HCT116 (cell line): ENCODE data around the gene TYW5. TPM values are rescaled to one million over a fixed set of nuclear protein-coding genes. Genes with fewer than 3 reads are reported as not detected.

Experiments
- ATAC-seq: fragments of 200-7000 bp; cut with Tn5 transposase; 2 replicates; pipeline ENCODE4 v1.9.1; 2020; ENCODE audit warnings: mild to moderate bottlenecking, moderate library complexity
- BruUV-seq: library from RNA; stranded (reverse); fragments of 400-500 nt; replicated peaks from 2 replicates; lab custom pipeline; 2021; lab: Mats Ljungman, UMichigan
- CTCF ChIA-PET: fragments of 300-600 bp; sonication (Branson Sonifier 250); formaldehyde crosslinking; loops from one replicate; lab custom pipeline; 2021; ENCODE audit warnings: antibody characterized with exemption; lab: Charles Lee
- POLR2A ChIA-PET: fragments of 300-600, 350-600 bp; sonication (Branson Sonifier 250); formaldehyde crosslinking; loops from one replicate; lab custom pipeline; 2021; ENCODE audit warnings: antibody characterized with exemption; lab: Charles Lee
- RAD21 ChIA-PET, 2 experiments: fragments of 300-600 bp; sonication (Branson Sonifier 250); formaldehyde crosslinking; loops; one replicate each; lab custom pipeline; 2023; ENCODE audit warnings: low total read pairs in 2 of 2; ENCODE audit not compliant: uncharacterized antibody in 2 of 2, unreplicated experiment in 2 of 2, low non-redundant PET in 1 of 2; lab: Charles Lee
- DNase-seq: peaks from one replicate; pipeline ENCODE4 v3.0.0-alpha.2; 2010; ENCODE audit warnings: low read depth, low spot score
- H2AFZ ChIP-seq: fragments of 200-600 bp; shearing (Covaris generic), sonication (generic); 2 replicates; pipeline ENCODE4 v1.6.1; 2017; ENCODE audit warnings: low read depth, mixed run types, mixed read lengths, antibody characterized with exemption, low read length; ENCODE audit not compliant: poor library complexity, severe bottlenecking
- H3K27ac ChIP-seq: 2 replicates; pipeline ENCODE4 v1.5.1; 2012; ENCODE audit warnings: low read depth, low read length
- H3K27me3 ChIP-seq: fragments of 200-600 bp; sonication (generic); 2 replicates; pipeline ENCODE4 v1.6.1; 2016; ENCODE audit warnings: mixed run types, low read length, mixed read lengths; ENCODE audit not compliant: insufficient read depth
- H3K36me3 ChIP-seq, 2 experiments: fragments of 200-500 bp in 1 of 2; fragments of 200-600 bp in 1 of 2; sonication (Bioruptor generic) in 1 of 2; sonication (generic) in 1 of 2; 2 replicates each; pipeline versions ENCODE4 v1.5.1 to v1.6.1; 2014 to 2016; ENCODE audit warnings: low read length in 2 of 2, inconsistent platforms in 1 of 2, mixed read lengths in 1 of 2, mixed run types in 1 of 2; ENCODE audit not compliant: insufficient read depth in 2 of 2, control insufficient read depth in 1 of 2
- H3K4me1 ChIP-seq, 2 experiments: fragments of 200-600 bp in 1 of 2; sonication (generic) in 1 of 2; 2 replicates each; pipeline versions ENCODE4 v1.5.1 to v1.6.1; 2012 to 2017; ENCODE audit warnings: low read length in 2 of 2, inconsistent platforms in 1 of 2, mild to moderate bottlenecking in 1 of 2, mixed read lengths in 1 of 2, mixed run types in 1 of 2, moderate library complexity in 1 of 2; ENCODE audit not compliant: insufficient read depth in 2 of 2, control insufficient read depth in 1 of 2
- H3K4me2 ChIP-seq: fragments of 200-600 bp; sonication (generic); 2 replicates; pipeline ENCODE4 v1.6.1; 2017; ENCODE audit warnings: mixed run types, low read length, mixed read lengths
- H3K4me3 ChIP-seq, 2 experiments: fragments of 200-600 bp in 1 of 2; sonication (generic) in 1 of 2; replicated peaks in 1 of 2; 2 replicates each; pipeline ENCODE4 v1.5.1; 2011 to 2016; ENCODE audit warnings: low read length in 2 of 2, control low read depth in 1 of 2, low read depth in 1 of 2, mild to moderate bottlenecking in 1 of 2, mixed read lengths in 1 of 2, mixed run types in 1 of 2
- H3K79me2 ChIP-seq: fragments of 200-600 bp; sonication (generic); 2 replicates; pipeline ENCODE4 v1.6.1; 2017; ENCODE audit warnings: mild to moderate bottlenecking, mixed run types, low read length, moderate library complexity, mixed read lengths; ENCODE audit not compliant: insufficient read depth
- H3K9ac ChIP-seq: fragments of 200-600 bp; sonication (generic); 2 replicates; pipeline ENCODE4 v1.6.1; 2016; ENCODE audit warnings: low read length, mixed read lengths
- H3K9me2 ChIP-seq: fragments of 200-600 bp; sonication (generic), shearing (Covaris generic); 2 replicates; pipeline ENCODE4 v1.6.1; 2017; ENCODE audit warnings: mixed run types, mild to moderate bottlenecking, moderate library complexity; ENCODE audit not compliant: insufficient read depth
- H3K9me3 ChIP-seq, 2 experiments: fragments of 200-500 bp in 1 of 2; fragments of 200-600 bp in 1 of 2; sonication (Bioruptor generic) in 1 of 2; sonication (generic) in 1 of 2; 2 replicates each; pipeline ENCODE4 v1.6.1; 2014 to 2017; ENCODE audit warnings: low read length in 2 of 2, mixed read lengths in 2 of 2, inconsistent platforms in 1 of 2, low read depth in 1 of 2, mild to moderate bottlenecking in 1 of 2, mixed run types in 1 of 2, moderate library complexity in 1 of 2; ENCODE audit not compliant: control insufficient read depth in 1 of 2, insufficient read depth in 1 of 2
- H4K20me1 ChIP-seq: fragments of 200-600 bp; sonication (generic), shearing (Covaris generic); 2 replicates; pipeline ENCODE4 v1.6.1; 2017; ENCODE audit warnings: mixed run types, mild to moderate bottlenecking, moderate library complexity; ENCODE audit not compliant: insufficient read depth
- CBX3 ChIP-seq: IDR thresholded peaks from 2 replicates; pipeline ENCODE4 v1.6.1; 2012; ENCODE audit warnings: low read depth
- CEBPB ChIP-seq: IDR thresholded peaks from 2 replicates; pipeline ENCODE4 v1.6.1; 2012; ENCODE audit warnings: low read depth
- EGR1 ChIP-seq: IDR thresholded peaks from 2 replicates; pipeline ENCODE4 v1.6.1; 2012; ENCODE audit warnings: low read depth
- ELF1 ChIP-seq: IDR thresholded peaks from 2 replicates; pipeline ENCODE4 v1.6.1; 2012; ENCODE audit warnings: low read depth, borderline replicate concordance
- EZH2 ChIP-seq: fragments of 200-600 bp; sonication (generic); IDR thresholded peaks from 2 replicates; pipeline ENCODE4 v1.6.1; 2017; ENCODE audit warnings: antibody characterized with exemption, mixed run types
- EZH2phosphoT487 ChIP-seq: fragments of 200-600 bp; IDR thresholded peaks from 2 replicates; pipeline ENCODE4 v1.6.1; 2018; ENCODE audit warnings: antibody characterized with exemption, borderline replicate concordance
- FOSL1 ChIP-seq: IDR thresholded peaks from 2 replicates; pipeline ENCODE4 v1.6.1; 2012; ENCODE audit warnings: low read depth
- JUND ChIP-seq: IDR thresholded peaks from 2 replicates; pipeline ENCODE4 v1.6.1; 2012
- POLR2A ChIP-seq: IDR thresholded peaks from 2 replicates; pipeline ENCODE4 v1.7.0; 2011; ENCODE audit warnings: borderline replicate concordance; ENCODE audit not compliant: insufficient read depth, insufficient read length; ENCODE audit errors: extremely low read depth
- POLR2AphosphoS5 ChIP-seq: IDR thresholded peaks from 2 replicates; pipeline ENCODE4 v1.6.1; 2011; ENCODE audit warnings: mild to moderate bottlenecking, low read depth, low read length, moderate library complexity
- RAD21 ChIP-seq: IDR thresholded peaks from 2 replicates; pipeline ENCODE4 v1.6.1; 2012; ENCODE audit warnings: low read depth, mild to moderate bottlenecking
- SIN3A ChIP-seq: IDR thresholded peaks from 2 replicates; pipeline ENCODE4 v1.6.1; 2012; ENCODE audit warnings: low read depth
- SP1 ChIP-seq: IDR thresholded peaks from 2 replicates; pipeline ENCODE4 v1.6.1; 2012; ENCODE audit warnings: low read depth
- SRF ChIP-seq: IDR thresholded peaks from 2 replicates; pipeline ENCODE4 v1.6.1; 2012; ENCODE audit warnings: low read depth
- TCF7L2 ChIP-seq: IDR thresholded peaks from 2 replicates; pipeline ENCODE4 v1.7.0; 2011; ENCODE audit warnings: borderline replicate concordance, inconsistent platforms; ENCODE audit not compliant: insufficient read depth, insufficient read length; ENCODE audit errors: extremely low read depth
- YY1 ChIP-seq: IDR thresholded peaks from 2 replicates; pipeline ENCODE4 v1.6.1; 2011; ENCODE audit warnings: low read length, low read depth, moderate library complexity, mild to moderate bottlenecking; ENCODE audit not compliant: insufficient replicate concordance; ENCODE audit errors: extremely low read depth
- ZFX ChIP-seq: fragments of 450-650 bp; IDR thresholded peaks from 2 replicates; pipeline ENCODE4 v1.6.1; 2017
- ZNF274 ChIP-seq: fragments of 200-500 bp; sonication (Bioruptor generic); IDR thresholded peaks from 2 replicates; pipeline ENCODE4 v1.6.1; 2014; ENCODE audit warnings: mild to moderate bottlenecking, low read depth, low read length, inconsistent platforms
- intact Hi-C: fragments of 100-400 bp; cut with micrococcal nuclease; formaldehyde crosslinking; loops from 2 replicates; pipeline ENCODE4 v1.10.0; 2022
- total RNA-seq: library from RNA; stranded (reverse); gene quantifications from one replicate; pipeline ENCODE4 v1.2.1, GENCODE V29; 2021; ENCODE audit not compliant: unreplicated experiment
- TF ChIP-seq, protein P1 (sequence below): IDR thresholded peaks from 2 replicates; pipeline ENCODE4 v1.6.1; 2012
- TF ChIP-seq, protein P2 (sequence below), 3 experiments: fragments of 200-600 bp in 1 of 3; sonication (generic) in 1 of 3; IDR thresholded peaks in 2 of 3; conservative IDR thresholded peaks in 1 of 3; 2 replicates each; pipeline ENCODE4 v1.5.1; 2012 to 2017; ENCODE audit warnings: low read depth in 2 of 3, low read length in 2 of 3, antibody characterized with exemption in 1 of 3, borderline replicate concordance in 1 of 3, control low read depth in 1 of 3, mild to moderate bottlenecking in 1 of 3, mixed read lengths in 1 of 3, mixed run types in 1 of 3, moderate library complexity in 1 of 3; ENCODE audit not compliant: insufficient read depth in 1 of 3
- TF ChIP-seq, protein P3 (sequence below): IDR thresholded peaks from 2 replicates; pipeline ENCODE4 v1.6.1; 2012
- TF ChIP-seq, protein P4 (sequence below): IDR thresholded peaks from 2 replicates; pipeline ENCODE4 v1.6.1; 2011; ENCODE audit warnings: mild to moderate bottlenecking, low read length, moderate library complexity; ENCODE audit not compliant: insufficient replicate concordance; ENCODE audit errors: extremely low read depth

Gene TYW5
- total RNA-seq, 1 experiment from 2014 or later: 7.7 TPM

DNA sequence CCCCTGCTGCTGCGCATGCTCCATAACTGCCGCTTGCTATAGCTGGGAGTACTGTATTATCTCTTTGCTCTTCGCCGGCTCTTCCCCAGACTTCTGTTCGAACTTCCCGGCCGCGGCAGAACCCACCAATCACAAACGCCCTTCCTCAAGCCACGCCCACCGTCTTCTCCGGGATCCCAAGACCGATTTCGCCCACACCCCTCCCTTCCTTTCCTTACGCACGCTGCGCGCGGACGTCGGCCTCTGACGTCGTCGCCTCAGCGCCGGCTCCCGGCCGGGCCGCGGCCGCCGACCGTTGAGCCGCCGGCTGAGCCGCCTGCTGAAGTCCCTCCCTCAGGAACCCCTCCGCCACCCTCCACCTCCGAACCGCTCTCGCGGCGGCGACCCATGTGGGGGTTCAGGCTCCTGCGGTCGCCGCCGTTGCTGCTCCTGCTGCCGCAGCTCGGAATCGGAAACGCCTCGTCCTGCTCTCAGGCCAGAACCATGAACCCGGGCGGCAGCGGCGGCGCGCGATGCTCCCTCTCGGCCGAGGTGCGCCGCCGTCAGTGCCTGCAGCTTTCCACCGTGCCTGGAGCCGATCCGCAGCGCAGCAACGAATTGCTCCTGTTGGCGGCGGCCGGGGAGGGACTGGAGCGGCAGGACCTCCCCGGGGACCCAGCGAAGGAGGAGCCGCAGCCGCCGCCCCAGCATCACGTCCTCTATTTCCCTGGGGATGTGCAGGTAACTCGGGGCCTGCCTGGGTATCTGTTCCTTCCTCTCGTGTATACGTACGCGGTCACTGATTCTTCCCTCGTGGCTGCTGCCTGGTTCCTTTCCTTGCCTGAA lies 44.0 kb downstream of the TYW5 start, which contains the start of gene C2orf69:
Gene C2orf69 (plus strand): TSS at position 242 of the 825 bp plus-strand sequence. CDS start 146 bp downstream, at position 388.
- RAD21 ChIA-PET: no interaction called here
- peak; percentile 93 for ATAC-seq
- Histone ChIP-seq H3K27me3 (no peaks in the 10 kb centered on the region), H2AFZ (peak within 1 kb of the TSS; percentile 85), H3K79me2 (peaks cover 47% of the 10 kb centered on the region), H3K4me2 (peak within 1 kb of the TSS; percentile 81), H3K9ac (peak within 1 kb of the TSS; percentile 88), H3K27ac (peak within 1 kb of the TSS; percentile 88), H3K4me1 (peaks cover 0 to 15% of the 10 kb centered on the region in 2 experiments; a peak in 3 of 4 replicates), H4K20me1 (peaks cover 6% of the 10 kb centered on the region; the same call in 1 of the 2 replicates), H3K9me3 (no peaks in the 10 kb centered on the region), H3K9me2 (no peaks in the 10 kb centered on the region), H3K4me3 (peak within 1 kb of the TSS; percentile 85 to 87), H3K36me3 (peaks cover 5 to 16% of the 10 kb centered on the region in 2 experiments; a peak in 2 of 4 replicates)
- CTCF ChIA-PET: no interaction called here
- no TSS peak for BruUV-seq
- POLR2A ChIA-PET: no interaction called here
- intact Hi-C loops: no loop called here
- DNase-seq: peak; percentile 99
- TF ChIP-seq, protein P1, sequence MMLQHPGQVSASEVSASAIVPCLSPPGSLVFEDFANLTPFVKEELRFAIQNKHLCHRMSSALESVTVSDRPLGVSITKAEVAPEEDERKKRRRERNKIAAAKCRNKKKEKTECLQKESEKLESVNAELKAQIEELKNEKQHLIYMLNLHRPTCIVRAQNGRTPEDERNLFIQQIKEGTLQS: no peak
- TF ChIP-seq FOSL1: no peak
- peak; percentile 75 for TF ChIP-seq POLR2A
- no peak for TF ChIP-seq JUND
- peak; percentile 91 for TF ChIP-seq POLR2AphosphoS5
- peak; percentile 55; the same call in 1 of the 2 replicates for TF ChIP-seq CBX3
- TF ChIP-seq ZNF274: no peak
- TF ChIP-seq, protein P2, sequence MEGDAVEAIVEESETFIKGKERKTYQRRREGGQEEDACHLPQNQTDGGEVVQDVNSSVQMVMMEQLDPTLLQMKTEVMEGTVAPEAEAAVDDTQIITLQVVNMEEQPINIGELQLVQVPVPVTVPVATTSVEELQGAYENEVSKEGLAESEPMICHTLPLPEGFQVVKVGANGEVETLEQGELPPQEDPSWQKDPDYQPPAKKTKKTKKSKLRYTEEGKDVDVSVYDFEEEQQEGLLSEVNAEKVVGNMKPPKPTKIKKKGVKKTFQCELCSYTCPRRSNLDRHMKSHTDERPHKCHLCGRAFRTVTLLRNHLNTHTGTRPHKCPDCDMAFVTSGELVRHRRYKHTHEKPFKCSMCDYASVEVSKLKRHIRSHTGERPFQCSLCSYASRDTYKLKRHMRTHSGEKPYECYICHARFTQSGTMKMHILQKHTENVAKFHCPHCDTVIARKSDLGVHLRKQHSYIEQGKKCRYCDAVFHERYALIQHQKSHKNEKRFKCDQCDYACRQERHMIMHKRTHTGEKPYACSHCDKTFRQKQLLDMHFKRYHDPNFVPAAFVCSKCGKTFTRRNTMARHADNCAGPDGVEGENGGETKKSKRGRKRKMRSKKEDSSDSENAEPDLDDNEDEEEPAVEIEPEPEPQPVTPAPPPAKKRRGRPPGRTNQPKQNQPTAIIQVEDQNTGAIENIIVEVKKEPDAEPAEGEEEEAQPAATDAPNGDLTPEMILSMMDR (IDR thresholded peaks at IDR 0.05 in 2 of 3, conservative IDR thresholded peaks at IDR 0.05 in 1 of 3; ENCODE audit: borderline replicate concordance in 1 of 3, insufficient read depth in 1 of 3, low read depth in 2 of 3, low read length in 2 of 3): no peak
- TF ChIP-seq, protein P3, sequence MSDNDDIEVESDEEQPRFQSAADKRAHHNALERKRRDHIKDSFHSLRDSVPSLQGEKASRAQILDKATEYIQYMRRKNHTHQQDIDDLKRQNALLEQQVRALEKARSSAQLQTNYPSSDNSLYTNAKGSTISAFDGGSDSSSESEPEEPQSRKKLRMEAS: peak; percentile 77
- peak; percentile 90 for TF ChIP-seq ZFX
- peak; percentile 94 for TF ChIP-seq SIN3A
- no peak for TF ChIP-seq EZH2phosphoT487
- peak; percentile 73 for TF ChIP-seq TCF7L2
- TF ChIP-seq ELF1: no peak
- TF ChIP-seq EGR1: no peak
- peak; percentile 89 for TF ChIP-seq SP1
- TF ChIP-seq YY1: no peak
- TF ChIP-seq SRF: peak; percentile 84
- TF ChIP-seq EZH2: no peak
- TF ChIP-seq CEBPB: no peak
- no peak for TF ChIP-seq RAD21
- TF ChIP-seq, protein P4, sequence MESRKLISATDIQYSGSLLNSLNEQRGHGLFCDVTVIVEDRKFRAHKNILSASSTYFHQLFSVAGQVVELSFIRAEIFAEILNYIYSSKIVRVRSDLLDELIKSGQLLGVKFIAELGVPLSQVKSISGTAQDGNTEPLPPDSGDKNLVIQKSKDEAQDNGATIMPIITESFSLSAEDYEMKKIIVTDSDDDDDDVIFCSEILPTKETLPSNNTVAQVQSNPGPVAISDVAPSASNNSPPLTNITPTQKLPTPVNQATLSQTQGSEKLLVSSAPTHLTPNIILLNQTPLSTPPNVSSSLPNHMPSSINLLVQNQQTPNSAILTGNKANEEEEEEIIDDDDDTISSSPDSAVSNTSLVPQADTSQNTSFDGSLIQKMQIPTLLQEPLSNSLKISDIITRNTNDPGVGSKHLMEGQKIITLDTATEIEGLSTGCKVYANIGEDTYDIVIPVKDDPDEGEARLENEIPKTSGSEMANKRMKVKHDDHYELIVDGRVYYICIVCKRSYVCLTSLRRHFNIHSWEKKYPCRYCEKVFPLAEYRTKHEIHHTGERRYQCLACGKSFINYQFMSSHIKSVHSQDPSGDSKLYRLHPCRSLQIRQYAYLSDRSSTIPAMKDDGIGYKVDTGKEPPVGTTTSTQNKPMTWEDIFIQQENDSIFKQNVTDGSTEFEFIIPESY: no peak
